ENCODE results near the gene VPS9D1.

DNA sequence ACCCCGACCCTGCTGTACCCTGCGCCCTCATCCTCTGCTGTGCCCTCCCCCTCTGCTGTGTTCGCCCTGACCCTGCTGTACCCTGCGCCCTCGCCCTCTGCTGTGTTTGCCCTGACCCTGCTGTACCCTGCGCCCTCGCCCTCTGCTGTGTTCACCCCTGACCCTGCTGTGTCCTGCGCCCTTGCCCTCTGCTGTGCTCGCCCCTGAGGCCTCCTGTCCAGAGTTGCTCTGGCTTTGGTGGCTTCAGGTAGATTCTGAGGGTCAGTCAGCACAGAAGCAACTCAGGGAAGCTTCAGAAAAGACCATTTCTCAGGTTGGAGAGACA lies 12.2 kb upstream of the VPS9D1 start:
- no peak for TF ChIP-seq CTCF (IDR thresholded peaks at IDR 0.05)
- TF ChIP-seq POLR2A (IDR thresholded peaks at IDR 0.05) = no peak
